Measurements from ENCODE around the gene FHOD3. TPM values are rescaled to one million over a fixed set of nuclear protein-coding genes. Genes with fewer than 3 reads are reported as not detected.

The FHOD3 gene
- total and polyA plus RNA-seq, 2 donors (not counting 1 experiment from before 2014, with no cell fraction given) = not detected

DNA sequence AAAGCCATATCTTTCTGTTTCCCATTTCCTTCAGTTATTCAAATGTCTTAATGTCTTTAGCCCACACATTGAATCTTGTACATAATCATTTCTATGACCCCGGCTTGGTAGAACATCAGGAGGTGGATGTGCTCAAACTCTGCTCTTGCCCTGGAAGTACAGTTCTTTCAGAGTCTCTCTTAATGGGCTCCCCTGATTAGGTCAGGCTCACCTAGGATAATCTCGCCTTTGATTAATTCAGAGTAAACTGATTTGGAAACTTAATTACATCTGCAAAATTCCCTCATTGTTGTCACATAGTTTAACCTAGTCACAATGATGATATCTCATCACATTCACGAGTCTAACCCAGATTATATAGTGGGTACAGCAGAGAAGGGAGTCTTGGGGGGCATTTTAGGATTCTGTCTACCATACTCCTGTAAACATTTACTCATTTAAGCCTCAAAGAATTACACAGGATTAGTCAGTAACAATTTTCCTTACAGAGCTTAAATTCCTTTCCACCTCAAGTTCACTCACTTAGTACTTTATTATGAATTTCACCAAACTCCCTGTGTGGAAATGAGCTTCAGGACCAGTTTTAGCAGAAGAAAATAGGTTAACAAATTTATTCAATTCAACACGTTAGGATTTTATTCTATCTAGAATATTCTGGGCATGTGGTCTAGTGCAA is 135.5 kb downstream of the FHOD3 start:
- Histone ChIP-seq H3K4me1 (ENCODE audit: control insufficient read depth in 2 of 2, insufficient read depth in 2 of 2, low read length in 2 of 2) (no peaks in the 10 kb centered on the region), H3K4me3 (ENCODE audit: control extremely low read depth in 1 of 5, extremely low read depth in 1 of 5, insufficient read depth in 1 of 5, low read depth in 2 of 5, low read length in 4 of 5) (no peak overlapping the region), H3K27ac (ENCODE audit: low read length in 2 of 2) (no peak overlapping the region), H3K4me2 (replicated peaks; ENCODE audit: low read depth, low read length, poor library complexity, severe bottlenecking) (no peak overlapping the region), H3K79me2 (ENCODE audit: control insufficient read depth, insufficient read depth, low read length) (no peaks in the 10 kb centered on the region), H4K20me1 (ENCODE audit: control insufficient read depth, insufficient read depth, low read length, poor library complexity, severe bottlenecking) (no peaks in the 10 kb centered on the region), H3K9me3 (ENCODE audit: control extremely low read depth in 1 of 3, control insufficient read depth in 2 of 3, insufficient read depth in 1 of 3, low read length in 2 of 3) (no peaks in the 10 kb centered on the region), H3K27me3 (replicated peaks in 1 of 4; ENCODE audit: control extremely low read depth in 1 of 4, control insufficient read depth in 3 of 4, insufficient read depth in 4 of 4, low read length in 3 of 4) (no peaks in the 10 kb centered on the region), H2AFZ (ENCODE audit: insufficient read depth, low read depth, low read length, poor library complexity, severe bottlenecking) (no peak overlapping the region), H3K9ac (ENCODE audit: low read length) (no peak overlapping the region), H3K36me3 (replicated peaks in 1 of 2; ENCODE audit: control extremely low read depth in 1 of 2, control insufficient read depth in 1 of 2, extremely low read depth in 1 of 2, insufficient read depth in 2 of 2, low read length in 1 of 2) (no peaks in the 10 kb centered on the region)
- Mint-ChIP-seq H3K27me3 (peaks cover 2% of the 10 kb centered on the region), H3K9me3 (ENCODE audit: insufficient read depth) (no peaks in the 10 kb centered on the region), H3K4me1 (no peaks in the 10 kb centered on the region), H3K27ac (no peak overlapping the region), H3K4me3 (no peak overlapping the region)
- intact Hi-C loops (cut with micrococcal nuclease) = no loop called here
- CTCF ChIA-PET = no interaction called here
- POLR2A ChIA-PET = no interaction called here
- DNase-seq (no peak), ATAC-seq (ENCODE audit: low read depth) (no peak)
- 100% methylated on average over 1 of the region's 4 CpGs for WGBS (ENCODE audit: insufficient coverage)
- no peak for TF ChIP-seq EZH2 (IDR thresholded peaks at IDR 0.05; ENCODE audit: borderline replicate concordance, insufficient read depth, low read depth, low read length, poor library complexity, severe bottlenecking)
- TF ChIP-seq, protein P1, sequence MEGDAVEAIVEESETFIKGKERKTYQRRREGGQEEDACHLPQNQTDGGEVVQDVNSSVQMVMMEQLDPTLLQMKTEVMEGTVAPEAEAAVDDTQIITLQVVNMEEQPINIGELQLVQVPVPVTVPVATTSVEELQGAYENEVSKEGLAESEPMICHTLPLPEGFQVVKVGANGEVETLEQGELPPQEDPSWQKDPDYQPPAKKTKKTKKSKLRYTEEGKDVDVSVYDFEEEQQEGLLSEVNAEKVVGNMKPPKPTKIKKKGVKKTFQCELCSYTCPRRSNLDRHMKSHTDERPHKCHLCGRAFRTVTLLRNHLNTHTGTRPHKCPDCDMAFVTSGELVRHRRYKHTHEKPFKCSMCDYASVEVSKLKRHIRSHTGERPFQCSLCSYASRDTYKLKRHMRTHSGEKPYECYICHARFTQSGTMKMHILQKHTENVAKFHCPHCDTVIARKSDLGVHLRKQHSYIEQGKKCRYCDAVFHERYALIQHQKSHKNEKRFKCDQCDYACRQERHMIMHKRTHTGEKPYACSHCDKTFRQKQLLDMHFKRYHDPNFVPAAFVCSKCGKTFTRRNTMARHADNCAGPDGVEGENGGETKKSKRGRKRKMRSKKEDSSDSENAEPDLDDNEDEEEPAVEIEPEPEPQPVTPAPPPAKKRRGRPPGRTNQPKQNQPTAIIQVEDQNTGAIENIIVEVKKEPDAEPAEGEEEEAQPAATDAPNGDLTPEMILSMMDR (IDR thresholded peaks at IDR 0.05) = no peak

DNA sequence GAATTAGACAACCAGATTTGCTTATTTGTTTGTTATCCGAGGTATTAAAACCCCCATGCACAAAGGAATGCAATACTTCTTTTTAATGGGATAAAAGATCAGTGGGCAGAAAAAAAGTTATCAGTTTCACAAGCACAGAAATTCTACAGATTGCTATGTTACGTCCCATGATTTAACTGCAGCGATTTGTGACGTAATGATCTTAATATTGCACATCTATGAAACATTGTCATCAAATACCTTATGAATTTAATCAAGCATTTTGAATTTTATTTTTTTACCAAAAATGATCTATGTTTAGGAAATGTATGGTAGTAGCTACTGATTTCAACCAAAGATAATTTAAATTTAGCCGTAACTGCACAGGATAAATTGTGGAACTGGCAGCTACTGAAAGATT is 138.9 kb downstream of the FHOD3 start:
- H4K20me1 ChIP-seq (ENCODE audit: control insufficient read depth, insufficient read depth, low read length, poor library complexity, severe bottlenecking) = no peaks in the 10 kb centered on the region
- H3K4me1 Mint-ChIP-seq = no peaks in the 10 kb centered on the region
- no peaks in the 10 kb centered on the region for H3K4me1 ChIP-seq (ENCODE audit: control insufficient read depth in 2 of 2, insufficient read depth in 2 of 2, low read length in 2 of 2)
- no peaks in the 10 kb centered on the region for H3K36me3 ChIP-seq (replicated peaks in 1 of 2; ENCODE audit: control extremely low read depth in 1 of 2, control insufficient read depth in 1 of 2, extremely low read depth in 1 of 2, insufficient read depth in 2 of 2, low read length in 1 of 2)
- H3K27ac ChIP-seq (ENCODE audit: low read length in 2 of 2) = no peak overlapping the region
- POLR2A ChIA-PET = no interaction called here
- no CpG with 5 or more reads among the region's 5 CpGs for WGBS (ENCODE audit: insufficient coverage)
- H3K4me2 ChIP-seq (replicated peaks; ENCODE audit: low read depth, low read length, poor library complexity, severe bottlenecking) = no peak overlapping the region
- H3K9me3 Mint-ChIP-seq (ENCODE audit: insufficient read depth) = no peaks in the 10 kb centered on the region
- TF ChIP-seq EZH2 (IDR thresholded peaks at IDR 0.05; ENCODE audit: borderline replicate concordance, insufficient read depth, low read depth, low read length, poor library complexity, severe bottlenecking) = no peak
- TF ChIP-seq, protein P1 (IDR thresholded peaks at IDR 0.05) = no peak
- H3K27me3 ChIP-seq (replicated peaks in 1 of 4; ENCODE audit: control extremely low read depth in 1 of 4, control insufficient read depth in 3 of 4, insufficient read depth in 4 of 4, low read length in 3 of 4) = peaks cover 0 to 1% (median 0%) of the 10 kb centered on the region in 4 experiments
- intact Hi-C loops (cut with micrococcal nuclease) = no loop called here
- H3K9ac ChIP-seq (ENCODE audit: low read length) = no peak overlapping the region
- no peaks in the 10 kb centered on the region for H3K79me2 ChIP-seq (ENCODE audit: control insufficient read depth, insufficient read depth, low read length)
- H3K27ac Mint-ChIP-seq = no peak overlapping the region
- H3K27me3 Mint-ChIP-seq = peaks cover 21% of the 10 kb centered on the region
- DNase-seq = no peak
- no peak overlapping the region for H3K4me3 Mint-ChIP-seq
- no peak overlapping the region for H2AFZ ChIP-seq (ENCODE audit: insufficient read depth, low read depth, low read length, poor library complexity, severe bottlenecking)
- H3K4me3 ChIP-seq (ENCODE audit: control extremely low read depth in 1 of 5, extremely low read depth in 1 of 5, insufficient read depth in 1 of 5, low read depth in 2 of 5, low read length in 4 of 5) = no peak overlapping the region
- H3K9me3 ChIP-seq (ENCODE audit: control extremely low read depth in 1 of 3, control insufficient read depth in 2 of 3, insufficient read depth in 1 of 3, low read length in 2 of 3) = peaks cover 0 to 3% (median 0%) of the 10 kb centered on the region in 3 donors
- ATAC-seq (ENCODE audit: low read depth) = no peak
- CTCF ChIA-PET = no interaction called here

Data from B cell (primary cell).